Right renal pelvis (tissue), 4 donors: ENCODE results near the gene MYOD1. TPM values are rescaled to one million over a fixed set of nuclear protein-coding genes. Genes with fewer than 3 reads are reported as not detected.

Source experiments
- DNase-seq, 4 donors: peaks; one replicate each; pipeline ENCODE4 v3.0.0-alpha.2; 2013; ENCODE audit warnings: low read depth in 4 of 4, low spot score in 3 of 4, missing footprints in 1 of 4
- polyA plus RNA-seq, 4 donors: library from polyadenylated mRNA; unstranded; fragments of 120-200 nt; gene quantifications; one replicate each; pipeline ENCODE4 v1.2.1, GENCODE V29; 2013; ENCODE audit not compliant: insufficient read length in 4 of 4

MYOD1 gene
- not detected for polyA plus RNA-seq

DNA sequence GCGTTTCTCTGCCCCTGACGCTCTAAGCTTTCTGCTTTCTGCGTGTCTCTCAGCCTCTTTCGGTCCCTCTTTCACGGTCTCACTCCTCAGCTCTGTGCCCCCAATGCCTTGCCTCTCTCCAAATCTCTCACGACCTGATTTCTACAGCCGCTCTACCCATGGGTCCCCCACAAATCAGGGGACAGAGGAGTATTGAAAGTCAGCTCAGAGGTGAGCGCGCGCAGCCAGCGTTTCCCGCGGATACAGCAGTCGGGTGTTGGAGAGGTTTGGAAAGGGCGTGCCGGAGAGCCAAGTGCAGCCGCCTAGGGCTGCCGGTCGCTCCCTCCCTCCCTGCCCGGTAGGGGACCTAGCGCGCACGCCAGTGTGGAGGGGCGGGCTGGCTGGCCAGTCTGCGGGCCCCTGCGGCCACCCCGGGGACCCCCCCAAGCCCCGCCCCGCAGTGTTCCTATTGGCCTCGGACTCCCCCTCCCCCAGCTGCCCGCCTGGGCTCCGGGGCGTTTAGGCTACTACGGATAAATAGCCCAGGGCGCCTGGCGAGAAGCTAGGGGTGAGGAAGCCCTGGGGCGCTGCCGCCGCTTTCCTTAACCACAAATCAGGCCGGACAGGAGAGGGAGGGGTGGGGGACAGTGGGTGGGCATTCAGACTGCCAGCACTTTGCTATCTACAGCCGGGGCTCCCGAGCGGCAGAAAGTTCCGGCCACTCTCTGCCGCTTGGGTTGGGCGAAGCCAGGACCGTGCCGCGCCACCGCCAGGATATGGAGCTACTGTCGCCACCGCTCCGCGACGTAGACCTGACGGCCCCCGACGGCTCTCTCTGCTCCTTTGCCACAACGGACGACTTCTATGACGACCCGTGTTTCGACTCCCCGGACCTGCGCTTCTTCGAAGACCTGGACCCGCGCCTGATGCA, at the start of gene MYOD1:
TSS of gene MYOD1 (plus strand) at position 544 of the 910 bp plus-strand sequence. CDS start at position 756, 212 bp downstream.
- no peak for DNase-seq

DNA sequence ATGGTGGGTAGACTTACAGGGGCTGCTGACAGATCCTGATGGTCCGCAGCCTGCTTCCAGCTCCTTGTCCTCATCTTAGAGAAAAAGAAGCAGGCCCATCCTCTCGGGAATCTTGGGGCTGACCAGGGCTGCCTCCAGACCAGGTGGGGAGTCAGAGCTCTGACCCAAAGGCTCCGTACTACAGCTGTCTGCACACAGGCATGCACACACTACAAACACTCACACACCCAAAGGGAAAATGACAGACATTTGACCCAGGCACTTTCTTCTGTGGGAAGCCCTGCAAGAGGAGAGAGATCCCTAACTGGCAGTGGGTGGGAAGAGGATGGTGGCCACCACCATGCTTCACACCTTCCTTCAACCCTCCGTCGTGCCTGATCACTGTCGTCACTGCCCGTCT, 46.9 kb upstream of the MYOD1 start:
- DNase-seq: no peak

DNA sequence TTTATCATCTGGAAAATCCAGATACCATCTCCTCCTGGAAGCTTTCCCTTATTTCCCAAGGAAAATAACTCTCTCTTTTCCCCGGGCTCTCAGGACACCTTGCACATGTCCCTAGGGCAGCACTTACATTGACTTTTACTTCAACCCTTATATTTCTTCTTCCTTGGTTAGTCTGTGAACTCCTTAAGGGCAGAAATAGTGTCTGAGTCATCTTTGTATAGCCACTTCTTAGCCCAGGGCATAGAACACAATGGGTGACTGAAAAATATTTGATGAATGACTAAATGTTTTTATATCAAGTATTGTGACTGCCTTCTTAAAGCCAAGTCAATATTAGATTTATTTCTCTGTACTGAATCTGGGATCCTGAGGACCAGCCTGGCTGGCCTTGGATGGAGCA, 45.4 kb upstream of the MYOD1 start:
- DNase-seq: no peak

DNA sequence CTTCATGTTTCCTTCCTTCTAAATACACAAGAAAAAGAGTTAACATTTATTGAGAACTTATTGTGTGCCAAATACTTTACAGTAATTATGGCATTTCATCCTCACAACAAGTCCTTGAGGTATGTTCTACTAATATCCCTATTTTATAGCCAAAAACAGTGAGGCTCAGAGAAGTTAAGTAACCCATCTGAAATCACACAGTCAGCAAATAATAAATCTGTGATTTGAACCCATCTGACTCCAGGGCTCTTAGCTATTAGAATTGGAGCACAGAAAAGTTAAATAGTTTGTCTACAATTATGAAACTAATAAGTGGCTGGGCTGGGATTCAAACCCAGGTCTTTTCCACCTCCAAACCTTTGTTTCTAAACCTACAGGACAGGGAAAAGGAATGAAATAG, 36.5 kb upstream of the MYOD1 start:
- DNase-seq: no peak

DNA sequence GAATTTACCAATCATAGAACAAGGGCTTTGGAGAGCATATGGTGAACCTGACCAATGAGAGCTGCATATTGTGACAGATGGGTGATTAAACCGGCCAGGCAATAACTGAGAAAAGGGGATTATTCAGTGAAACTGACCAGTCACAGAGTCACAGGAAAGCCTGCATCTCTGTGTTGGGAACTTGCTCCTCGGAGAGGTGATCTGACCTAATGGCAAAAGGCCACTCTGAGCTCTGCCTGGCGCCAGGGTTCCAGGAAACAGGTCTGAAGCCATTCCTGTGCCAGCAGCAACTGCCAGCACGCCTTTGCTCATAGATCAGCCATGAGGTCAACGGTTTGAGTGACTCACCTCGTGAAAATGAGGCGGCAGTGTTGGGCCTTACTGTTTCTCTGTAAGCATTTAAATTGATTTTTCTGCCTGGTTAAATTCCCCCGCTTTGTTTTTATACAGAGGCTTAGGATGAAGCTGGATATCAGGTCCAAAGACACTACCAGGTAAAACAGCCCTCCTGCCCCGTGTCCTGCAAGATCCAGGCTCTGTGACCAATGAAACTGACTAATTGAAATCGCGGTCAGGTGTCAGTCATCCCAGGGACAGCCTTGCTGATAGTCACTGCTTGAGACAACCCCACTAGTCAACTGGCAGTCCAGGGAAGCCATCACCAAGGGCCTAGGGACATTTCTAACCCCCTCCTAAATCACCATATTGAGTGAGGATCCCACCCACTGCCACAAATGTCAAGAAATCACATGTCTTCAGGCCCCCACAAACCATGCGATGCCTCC, 35.8 kb upstream of the MYOD1 start:
- DNase-seq: no peak

DNA sequence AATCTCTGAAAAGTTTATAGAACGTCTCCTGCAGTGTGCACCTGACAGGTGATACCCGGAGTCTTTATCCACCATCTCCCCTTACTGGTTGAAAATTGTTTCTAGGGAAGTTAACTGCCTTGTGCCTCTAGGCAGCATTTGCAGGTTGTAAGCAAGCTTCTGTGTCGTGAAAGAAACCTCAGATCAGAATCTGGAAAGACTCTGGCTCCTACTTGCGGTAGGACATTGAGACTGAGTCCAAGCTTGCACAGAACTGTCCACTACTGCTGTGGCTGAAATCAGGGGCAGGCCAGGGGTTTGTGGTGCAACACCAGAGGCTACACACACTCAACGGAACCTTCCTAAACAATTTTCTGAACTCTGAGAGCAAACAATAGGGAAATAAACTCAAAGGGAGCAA, 34.8 kb upstream of the MYOD1 start:
- DNase-seq: no peak

DNA sequence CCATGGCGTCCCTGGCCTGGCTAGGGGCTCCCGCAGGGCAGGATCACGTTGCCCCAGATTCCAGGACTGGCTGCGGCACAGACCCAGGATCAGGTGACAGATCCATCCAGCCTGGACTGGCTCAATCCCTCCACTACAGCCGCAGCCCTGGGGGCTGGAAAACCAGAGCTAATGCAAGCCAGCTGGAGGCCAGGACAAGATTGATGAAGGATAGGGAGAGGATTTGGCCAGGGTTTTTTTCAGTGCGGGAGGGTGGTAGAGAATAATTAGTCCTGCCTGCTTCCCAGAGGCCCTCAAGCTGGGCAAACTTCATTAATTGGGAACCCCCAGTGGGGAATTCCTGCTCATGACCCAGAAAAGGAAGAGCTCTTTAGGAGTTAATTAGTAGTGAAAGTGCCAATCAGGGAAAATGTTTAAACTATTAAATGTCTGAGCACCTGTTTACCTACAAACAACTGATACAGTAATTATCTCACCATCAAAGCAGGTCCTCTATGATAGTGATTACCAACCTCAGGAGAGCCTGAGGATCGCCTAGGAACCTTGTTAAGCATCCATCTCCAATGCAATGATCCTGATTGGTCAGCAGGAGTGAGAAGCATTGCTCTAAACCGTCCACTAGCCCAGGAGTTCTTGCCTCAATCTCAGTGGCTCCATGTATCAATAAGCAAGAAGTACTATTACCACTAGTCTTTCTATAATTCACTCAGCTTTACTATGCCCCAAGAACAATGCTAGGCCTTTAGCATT, 33.0 kb upstream of the MYOD1 start:
- no peak for DNase-seq

DNA sequence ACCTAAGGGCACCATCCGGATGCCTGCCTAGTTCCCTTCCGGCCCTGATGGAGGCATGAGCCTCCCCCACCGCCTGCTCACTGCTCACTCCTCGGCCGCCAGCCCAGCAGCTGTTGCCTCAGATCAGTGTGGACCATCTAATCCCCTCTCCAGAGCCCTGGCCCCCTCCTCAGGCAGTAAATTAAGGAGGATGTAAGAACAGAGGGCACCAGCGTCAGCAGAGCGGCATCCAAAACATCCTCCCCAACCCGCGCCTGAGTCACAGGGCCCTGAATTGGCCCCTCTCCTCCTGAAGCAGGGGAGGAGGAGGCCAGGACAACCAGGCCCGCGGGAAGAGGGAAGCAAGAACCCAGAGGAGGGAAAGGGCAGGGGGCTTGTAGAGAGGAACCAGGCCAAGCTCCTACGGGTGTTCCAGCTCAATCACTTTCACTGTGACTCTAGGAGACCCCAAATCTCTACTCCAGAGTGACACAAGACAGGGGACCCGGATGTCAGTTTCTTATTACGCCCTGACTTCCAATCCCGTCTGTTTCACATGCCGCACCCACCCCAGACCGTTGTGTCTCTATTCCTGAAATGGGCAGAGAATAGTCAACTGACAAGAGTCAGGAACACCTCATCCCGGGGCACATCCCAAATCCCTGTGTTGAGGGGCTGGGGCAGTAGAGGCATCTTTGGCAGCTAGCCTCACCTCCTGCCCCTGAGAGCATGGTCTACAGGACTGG, 31.3 kb upstream of the MYOD1 start:
- no peak for DNase-seq

DNA sequence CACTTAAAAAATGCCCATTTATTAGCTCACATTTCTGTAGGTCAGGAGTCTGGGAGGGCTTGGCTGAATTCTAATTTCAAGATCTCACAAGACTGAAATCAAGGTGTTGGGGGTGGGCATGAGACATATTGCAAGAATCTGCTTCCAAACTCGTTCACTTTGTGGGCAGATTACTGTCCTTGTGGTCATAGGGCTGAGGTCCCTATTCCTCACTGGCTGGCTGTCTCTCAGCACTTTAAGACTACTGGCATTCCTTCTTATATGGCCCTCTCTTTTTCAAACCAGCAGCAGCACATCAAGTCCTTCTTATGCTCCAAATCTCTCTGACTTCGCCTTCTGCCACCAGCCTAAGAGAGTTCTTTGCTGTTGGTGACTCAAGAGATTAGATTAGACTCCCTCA, 27.8 kb upstream of the MYOD1 start:
- DNase-seq: no peak

DNA sequence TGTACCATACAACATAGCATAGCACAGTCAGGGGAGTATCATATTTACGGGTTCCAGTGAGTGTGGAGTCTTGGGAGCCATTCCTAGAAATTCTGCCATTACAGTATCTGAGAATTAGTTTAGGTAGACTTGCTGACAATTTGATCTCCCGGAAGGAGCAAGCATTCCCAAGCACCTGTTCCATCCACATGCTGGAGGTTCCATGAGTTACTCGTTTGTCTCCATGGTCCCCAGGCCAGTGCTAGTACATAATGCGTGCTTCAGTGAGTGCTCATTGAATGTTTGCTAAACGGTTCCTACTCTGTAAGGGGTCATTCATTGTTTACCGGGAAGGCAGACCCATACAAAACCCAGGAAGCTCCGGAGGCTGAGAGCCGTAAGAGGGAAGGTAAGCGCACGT, 27.4 kb upstream of the MYOD1 start:
- DNase-seq: no peak

DNA sequence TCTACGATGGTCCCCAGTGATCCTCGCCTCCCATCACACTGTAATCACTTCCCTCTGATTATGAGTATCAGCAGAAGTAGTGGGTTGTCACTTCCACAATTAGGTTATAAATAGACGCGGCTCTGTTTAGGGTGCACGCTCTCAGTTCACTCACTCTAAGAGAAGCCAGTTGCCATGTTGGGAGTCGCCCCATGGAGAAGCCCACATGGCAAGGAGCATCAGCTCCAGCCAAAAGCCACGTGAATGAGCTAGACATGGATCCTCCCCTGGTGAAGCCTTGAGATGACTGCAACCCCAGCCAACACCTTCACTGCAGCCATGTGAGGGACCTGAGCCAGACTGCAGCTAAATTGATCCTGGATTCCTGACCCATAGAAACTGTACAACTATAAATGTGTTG, 26.4 kb upstream of the MYOD1 start:
- no peak for DNase-seq

DNA sequence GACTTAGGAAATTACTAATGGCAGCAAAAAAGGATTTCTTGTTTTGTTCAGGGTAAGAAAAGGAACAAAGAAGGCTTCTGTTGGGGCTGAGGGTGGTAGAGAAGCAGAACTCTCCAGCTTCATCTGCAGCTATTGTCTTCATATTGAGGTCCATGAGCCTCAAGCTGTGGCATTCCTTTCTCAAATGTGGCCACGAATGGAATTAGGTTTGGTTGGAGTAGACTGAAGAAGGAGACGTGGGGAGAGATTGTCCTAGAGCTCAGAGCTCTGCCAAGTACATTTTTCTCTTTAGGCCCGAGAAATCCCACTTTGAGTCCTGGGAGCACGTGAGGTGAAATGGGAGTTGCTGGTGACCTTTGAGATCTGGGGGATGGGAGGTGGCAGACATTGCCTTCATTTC, 25.8 kb upstream of the MYOD1 start:
- DNase-seq: no peak

DNA sequence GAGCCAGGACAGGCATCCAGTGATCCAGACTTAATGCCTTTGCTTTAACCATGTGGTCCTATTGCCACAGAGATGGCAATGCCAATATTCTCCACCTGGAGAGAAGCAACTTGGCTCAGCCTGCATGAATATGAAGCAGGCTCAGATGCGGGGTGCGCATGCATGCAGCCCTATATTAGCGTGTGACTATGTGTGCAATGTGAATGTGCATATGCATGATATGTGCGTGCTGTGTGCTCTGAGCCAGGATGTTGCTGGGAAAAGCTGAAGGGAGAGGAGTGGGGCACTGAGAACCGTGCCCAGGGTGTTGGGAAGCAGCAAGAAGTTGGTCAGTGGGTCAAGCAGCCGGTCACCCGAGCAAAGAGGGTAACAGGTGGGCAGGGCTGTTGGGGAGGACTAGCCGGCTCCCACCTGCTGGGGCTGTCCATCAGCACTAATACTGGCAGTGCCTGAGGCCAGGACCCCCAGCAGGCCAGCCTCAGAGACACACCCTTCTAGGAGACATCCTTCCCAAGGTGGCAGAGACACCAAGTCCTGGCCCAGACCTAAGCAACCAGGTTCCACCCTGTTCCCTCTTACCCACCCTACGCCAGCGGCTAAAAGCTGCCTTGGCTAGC, 24.8 kb upstream of the MYOD1 start:
- no peak for DNase-seq

DNA sequence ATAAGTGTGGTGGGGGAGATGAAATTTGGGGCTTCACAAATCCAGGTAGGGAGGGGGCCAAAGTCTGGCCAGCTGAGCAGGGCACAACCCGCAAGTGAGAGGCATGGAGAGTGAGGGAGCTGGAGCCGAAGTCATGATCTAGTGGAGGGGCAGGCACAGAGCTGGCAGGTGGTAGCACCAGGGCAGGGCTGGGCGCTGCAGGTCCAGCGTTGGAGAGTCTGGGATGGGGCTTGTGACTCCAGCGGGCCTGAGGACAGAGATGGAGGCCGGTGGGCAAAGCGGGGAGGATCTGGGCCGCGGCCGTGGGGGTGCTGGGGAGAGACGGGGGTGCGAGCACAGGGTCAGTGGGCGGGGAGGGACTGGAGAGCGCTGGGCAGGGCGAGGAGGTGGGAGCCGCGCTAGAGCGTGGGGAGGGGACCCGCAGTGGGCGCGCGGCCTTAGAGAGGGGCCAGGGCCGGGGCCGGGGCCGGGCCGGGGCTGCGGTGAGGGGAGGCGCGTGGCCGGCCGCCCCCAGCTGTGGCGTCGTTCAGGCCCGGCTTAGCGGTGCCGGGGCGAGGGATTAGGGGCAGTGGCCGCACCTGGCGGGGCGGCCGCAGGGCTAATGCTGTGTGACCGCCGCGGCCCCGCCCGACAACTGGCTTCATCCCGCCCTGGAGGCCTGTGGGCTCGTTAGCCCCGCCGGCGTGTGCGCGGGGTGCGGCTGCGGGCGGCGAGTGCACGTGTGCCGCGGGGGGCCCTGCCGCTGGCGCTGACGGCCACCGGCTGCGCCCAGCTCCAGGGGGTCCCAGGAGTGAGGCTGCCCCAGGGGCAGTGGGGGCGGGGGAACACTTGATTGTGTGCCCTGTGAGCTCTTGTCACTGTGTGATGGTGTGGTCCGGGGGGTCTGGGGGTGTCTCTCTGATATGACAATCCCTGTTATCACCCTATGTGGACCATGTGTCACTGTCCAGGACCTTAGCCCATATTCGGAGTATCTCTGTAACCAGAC, 23.6 kb upstream of the MYOD1 start:
- no peak for DNase-seq

DNA sequence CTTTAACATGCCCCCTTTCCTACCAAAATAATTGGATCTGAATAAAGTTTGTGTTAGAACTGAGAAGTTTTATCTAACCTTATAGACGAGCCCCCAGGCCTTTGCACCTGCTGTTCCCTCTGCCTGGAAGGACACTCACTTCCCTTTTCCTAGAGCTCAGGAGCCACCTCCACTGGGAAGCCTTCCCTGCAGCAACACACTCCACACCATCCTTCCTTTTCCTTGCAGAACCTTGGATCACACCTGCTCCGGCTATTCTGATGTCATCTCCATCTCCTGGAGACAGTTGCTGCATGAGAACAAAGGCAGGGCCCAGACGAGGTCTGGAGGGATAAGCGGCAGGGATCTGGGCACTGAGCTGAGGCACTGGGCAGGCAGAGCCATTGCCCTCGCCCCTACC, 22.6 kb upstream of the MYOD1 start:
- DNase-seq: no peak

DNA sequence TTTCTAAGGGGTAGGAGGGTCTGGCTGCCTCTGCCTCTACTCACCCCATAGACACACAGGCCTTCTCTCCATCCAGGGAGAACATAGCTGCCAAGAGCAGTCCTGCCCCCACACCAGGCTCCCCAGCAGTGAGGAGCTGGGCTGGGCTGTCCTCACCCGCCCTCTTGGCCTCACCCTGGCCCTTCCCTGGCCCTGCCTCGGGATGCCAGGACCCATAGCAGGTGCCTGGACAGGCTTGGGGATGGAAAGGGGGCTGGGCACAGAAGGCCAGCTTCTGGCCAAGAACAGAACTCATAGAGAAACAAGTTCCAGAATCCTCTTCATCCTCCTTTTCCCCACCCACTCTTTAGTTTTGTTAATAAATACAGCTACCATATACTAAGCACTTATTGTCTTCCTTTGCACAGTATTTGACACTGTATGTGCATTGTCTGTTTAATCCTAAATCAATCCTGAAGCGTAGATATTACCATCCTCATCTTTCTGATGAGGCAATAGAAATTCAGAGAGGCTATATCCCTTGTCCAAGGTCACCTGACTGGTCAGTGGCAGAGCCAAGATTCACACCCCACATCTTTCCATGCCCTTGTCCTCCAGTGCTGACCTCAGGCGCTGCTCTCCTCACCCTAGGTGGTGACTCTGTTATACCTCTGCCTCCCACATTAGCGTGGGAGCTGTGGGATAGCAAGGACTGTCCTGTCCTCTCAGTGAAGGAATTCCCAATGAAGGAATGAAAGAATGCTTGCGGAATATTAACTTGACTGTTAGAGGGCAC, 22.0 kb upstream of the MYOD1 start:
- no peak for DNase-seq

DNA sequence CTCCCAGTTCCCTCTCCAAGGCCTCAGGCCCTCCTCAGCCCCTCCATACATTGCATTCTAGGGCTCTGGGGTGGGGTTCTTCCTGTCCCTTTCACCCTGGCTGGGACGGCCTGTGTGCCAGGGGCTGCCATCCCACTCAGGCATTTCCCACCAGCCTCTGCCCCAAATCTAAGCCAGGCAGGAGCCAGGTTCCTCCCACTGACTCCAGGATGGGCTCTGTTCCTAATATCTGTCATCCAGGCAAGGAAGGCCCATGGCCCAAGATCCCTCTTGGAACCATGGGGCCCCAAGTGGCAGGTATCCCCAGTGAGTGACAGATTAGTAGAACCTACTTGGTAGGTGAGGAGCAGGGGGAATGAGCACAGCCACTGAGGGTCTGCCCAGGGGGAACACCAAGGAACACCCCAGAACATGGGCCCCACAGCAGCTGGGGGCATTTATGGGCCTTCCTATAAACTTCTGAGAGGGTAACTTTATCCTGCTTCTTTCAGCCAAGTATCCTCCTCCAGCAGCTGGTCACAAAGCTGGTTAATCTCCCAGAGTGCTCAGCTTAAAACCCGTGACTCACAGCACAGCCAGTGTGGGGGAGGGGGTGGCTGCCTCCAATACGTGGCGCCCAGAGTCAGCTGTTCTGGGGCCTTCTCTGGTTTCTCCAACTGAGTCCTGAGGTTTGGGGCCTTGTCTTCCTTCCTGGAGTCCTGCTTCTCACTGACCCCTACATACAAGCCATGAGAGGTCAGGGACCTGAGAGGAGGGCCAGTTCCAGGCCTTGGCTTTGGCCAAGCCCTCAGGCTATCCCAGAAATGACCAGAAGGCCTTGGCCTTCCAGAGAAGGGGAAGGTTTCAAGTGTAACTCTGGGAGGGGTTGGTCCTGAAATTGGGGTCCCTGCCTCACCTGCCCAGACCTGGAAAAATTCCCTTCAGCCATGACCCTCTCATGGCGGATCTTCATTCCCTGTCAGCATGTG, 19.9 kb upstream of the MYOD1 start:
- DNase-seq: no peak
